ENCODE data around the gene GJC2.

DNA sequence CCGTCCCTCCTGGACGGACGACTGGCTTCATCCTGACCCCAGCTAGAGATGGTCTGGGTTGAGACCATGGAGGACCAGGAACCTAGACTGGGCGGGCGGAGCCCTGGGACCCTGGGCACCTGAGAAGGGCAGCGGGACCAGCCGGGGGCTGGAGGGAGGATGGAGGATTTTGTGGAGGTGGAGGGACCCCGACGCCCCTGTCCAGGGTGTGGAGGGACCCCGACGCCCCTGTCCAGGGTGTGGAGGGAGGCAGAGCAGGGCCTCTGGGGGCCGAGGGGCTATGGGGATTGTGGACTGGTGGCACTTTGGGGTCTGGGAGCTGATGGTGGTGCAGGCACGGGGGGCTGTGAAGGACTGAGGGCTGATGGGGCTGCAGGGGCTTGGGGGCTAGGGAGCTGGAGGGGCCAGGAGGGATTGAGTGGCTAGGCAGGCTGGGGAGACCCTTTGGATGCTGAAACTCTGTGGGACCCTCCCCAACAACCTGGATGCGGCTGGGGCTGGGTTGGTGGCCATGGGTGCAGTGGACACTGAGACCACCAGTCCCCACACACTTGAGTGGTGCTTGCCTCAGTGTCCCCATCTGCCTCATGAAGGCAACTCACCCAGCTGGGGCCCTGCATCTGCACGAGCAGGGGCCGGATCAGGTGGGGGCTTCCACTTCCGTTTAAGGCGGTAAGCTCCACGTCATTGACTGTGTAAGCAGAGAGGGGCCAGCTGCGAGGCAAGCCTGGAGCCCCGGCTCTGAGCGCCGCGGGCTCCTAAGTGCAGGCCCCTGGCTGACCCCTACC is 7.4 kb downstream of the GJC2 start:
- TF ChIP-seq TAF1 (IDR thresholded peaks at IDR 0.05; ENCODE audit: borderline replicate concordance, insufficient read depth, low read length) (no peak), POLR2AphosphoS5 (IDR thresholded peaks at IDR 0.05; ENCODE audit: low read depth, low read length) (no peak)
